Ishikawa (cell line): Measurements from ENCODE around the gene KLF16.

Source experiments
- CEBPB ChIP-seq: IDR thresholded peaks from 2 replicates; pipeline ENCODE4 v1.6.1; 2012
- EP300 ChIP-seq: IDR thresholded peaks from 2 replicates; pipeline ENCODE4 v1.6.1; 2012; ENCODE audit warnings: borderline replicate concordance
- RAD21 ChIP-seq: IDR thresholded peaks from 2 replicates; pipeline ENCODE4 v1.6.1; 2012; ENCODE audit warnings: low read depth
- TCF12 ChIP-seq: IDR thresholded peaks from 2 replicates; pipeline ENCODE4 v1.6.1; 2012; ENCODE audit warnings: low read depth
- TEAD4 ChIP-seq: IDR thresholded peaks from 2 replicates; pipeline ENCODE4 v1.6.1; 2012
- TF ChIP-seq, protein P1 (sequence below): IDR thresholded peaks from 2 replicates; pipeline ENCODE4 v1.6.1; 2012

DNA sequence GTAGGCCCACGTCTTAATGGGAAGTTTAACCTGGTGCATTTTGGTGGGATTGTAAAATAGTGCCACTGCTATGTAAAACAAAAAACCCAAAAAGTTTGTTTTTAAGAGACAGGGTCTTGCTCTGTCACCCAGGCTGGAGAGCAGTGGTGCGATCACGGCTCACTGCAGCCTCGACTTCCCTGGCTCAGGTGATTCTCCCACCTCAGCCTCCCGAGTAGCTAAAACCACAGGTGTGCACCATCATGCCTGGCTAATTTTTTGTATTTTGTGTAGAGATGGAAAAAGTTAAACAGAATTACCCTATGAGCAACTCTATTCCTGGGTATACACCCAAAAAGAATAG is 14.3 kb downstream of the KLF16 start:
- TF ChIP-seq TEAD4 (no peak), CEBPB (no peak), EP300 (no peak), RAD21 (no peak), TCF12 (no peak)
- TF ChIP-seq, protein P1, sequence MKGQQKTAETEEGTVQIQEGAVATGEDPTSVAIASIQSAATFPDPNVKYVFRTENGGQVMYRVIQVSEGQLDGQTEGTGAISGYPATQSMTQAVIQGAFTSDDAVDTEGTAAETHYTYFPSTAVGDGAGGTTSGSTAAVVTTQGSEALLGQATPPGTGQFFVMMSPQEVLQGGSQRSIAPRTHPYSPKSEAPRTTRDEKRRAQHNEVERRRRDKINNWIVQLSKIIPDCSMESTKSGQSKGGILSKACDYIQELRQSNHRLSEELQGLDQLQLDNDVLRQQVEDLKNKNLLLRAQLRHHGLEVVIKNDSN = no peak
